ENCODE data around the gene ABCC1. TPM values are rescaled to one million over a fixed set of nuclear protein-coding genes. Genes with fewer than 3 reads are reported as not detected.

ABCC1 gene
- total RNA-seq, 1 donor: 46.2 TPM

DNA sequence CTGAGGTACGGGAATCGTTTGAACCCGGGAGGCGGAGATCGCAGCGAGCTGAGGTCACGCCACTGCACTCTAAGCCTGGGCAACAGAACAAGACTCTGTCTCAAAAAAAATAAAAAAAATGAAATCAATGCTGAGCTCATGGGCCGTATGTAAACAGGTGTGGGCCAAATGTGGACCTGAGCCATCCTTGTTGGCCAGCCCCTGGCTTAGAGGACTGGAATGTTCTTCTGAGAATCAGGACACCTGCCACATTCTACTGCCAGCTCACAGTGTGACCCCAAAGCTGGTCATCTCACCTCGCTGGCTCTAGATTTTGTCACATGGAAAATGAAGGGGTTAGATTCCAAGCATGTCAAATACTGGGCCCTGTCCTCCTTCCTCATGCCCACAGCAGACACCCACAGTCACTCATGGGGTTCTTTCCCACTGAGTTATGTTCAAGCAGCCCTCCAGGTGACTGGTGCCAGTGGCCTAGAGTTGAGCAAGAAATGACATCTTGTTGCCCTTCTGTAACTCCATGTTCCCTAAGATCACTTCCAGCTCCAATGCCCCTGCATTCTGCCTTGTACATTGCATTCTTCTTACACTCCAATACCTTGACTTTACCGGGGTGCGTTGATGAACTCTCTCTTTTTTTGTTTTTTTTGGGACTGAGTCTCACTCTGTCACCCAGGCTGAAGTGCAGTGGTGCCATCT lies 110.6 kb downstream of the ABCC1 start:
- H3K4me3 ChIP-seq (ENCODE audit: low read depth, low read length): no peak overlapping the region
- no peak for DNase-seq (ENCODE audit: low read depth)
- TF ChIP-seq, protein P1, sequence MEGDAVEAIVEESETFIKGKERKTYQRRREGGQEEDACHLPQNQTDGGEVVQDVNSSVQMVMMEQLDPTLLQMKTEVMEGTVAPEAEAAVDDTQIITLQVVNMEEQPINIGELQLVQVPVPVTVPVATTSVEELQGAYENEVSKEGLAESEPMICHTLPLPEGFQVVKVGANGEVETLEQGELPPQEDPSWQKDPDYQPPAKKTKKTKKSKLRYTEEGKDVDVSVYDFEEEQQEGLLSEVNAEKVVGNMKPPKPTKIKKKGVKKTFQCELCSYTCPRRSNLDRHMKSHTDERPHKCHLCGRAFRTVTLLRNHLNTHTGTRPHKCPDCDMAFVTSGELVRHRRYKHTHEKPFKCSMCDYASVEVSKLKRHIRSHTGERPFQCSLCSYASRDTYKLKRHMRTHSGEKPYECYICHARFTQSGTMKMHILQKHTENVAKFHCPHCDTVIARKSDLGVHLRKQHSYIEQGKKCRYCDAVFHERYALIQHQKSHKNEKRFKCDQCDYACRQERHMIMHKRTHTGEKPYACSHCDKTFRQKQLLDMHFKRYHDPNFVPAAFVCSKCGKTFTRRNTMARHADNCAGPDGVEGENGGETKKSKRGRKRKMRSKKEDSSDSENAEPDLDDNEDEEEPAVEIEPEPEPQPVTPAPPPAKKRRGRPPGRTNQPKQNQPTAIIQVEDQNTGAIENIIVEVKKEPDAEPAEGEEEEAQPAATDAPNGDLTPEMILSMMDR (IDR thresholded peaks at IDR 0.05; ENCODE audit: insufficient read depth, low read length): no peak

DNA sequence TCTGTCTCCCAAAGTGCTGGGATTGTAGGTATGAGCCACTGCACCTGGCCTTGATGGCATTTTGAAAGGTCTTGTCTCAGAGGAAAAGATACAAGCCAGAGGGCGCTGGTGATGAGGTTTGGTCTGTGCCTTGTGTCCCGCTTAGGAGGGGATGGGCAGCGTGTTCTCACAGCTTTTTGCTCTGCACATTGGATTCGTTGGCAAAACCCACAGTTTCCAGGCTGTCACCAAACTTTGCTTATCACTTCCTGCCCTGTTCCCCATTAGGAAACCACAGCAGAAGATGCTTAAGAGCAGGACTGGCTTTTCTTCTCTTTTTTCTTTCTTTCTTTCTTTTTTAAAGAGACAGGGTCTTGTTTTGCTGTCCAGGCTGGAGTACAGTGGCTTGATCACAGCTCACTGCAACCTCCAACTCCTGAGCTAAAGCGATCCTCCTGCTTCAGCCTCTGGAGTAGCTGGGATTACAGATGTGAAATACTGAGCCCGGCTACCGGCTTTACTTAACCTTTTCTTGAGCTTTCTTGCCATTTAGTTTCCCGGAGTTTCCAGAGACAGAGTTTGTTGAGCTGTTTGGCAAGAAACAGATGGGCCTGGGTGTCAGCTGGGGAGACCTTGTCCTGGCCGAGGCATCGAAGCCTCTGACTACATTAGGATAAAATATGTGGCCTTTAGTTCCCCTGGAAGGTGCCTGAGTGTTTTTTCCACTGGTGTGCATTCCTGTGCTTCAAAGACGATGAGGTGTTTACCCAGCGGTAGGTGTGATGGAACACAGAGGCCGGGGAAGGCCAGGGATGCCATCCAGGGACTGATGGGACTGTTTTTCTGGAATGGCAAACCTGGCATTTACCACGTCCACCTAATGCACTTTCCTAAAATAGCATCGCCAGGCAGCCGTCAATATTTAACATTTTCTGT lies 112.9 kb downstream of the ABCC1 start:
- TF ChIP-seq, protein P1 (IDR thresholded peaks at IDR 0.05; ENCODE audit: insufficient read depth, low read length): no peak
- no peak for DNase-seq (ENCODE audit: low read depth)
- no peak overlapping the region for H3K4me3 ChIP-seq (ENCODE audit: low read depth, low read length)

DNA sequence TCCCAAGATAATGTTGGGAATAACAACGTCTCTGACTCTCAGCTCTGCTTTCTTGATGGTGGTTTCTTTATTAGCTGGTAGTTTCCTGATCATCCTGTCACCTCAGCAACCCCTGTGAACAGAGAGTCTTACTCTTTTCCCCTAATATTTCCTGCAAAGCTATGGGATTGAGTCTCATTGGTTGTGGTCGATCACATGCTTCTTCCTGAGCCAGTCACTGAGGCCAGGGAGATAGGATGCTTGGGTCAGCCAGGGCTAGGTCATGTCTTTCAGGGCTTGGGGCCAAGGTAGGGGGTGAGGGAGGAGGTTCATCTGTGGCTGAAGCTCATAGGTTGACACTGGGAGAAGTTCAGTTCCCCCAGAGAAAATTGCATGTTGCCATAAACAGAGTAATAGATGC lies 114.3 kb downstream of the ABCC1 start:
- DNase-seq (ENCODE audit: low read depth): no peak
- H3K4me3 ChIP-seq (ENCODE audit: low read depth, low read length): no peak overlapping the region
- TF ChIP-seq, protein P1 (IDR thresholded peaks at IDR 0.05; ENCODE audit: insufficient read depth, low read length): no peak

DNA sequence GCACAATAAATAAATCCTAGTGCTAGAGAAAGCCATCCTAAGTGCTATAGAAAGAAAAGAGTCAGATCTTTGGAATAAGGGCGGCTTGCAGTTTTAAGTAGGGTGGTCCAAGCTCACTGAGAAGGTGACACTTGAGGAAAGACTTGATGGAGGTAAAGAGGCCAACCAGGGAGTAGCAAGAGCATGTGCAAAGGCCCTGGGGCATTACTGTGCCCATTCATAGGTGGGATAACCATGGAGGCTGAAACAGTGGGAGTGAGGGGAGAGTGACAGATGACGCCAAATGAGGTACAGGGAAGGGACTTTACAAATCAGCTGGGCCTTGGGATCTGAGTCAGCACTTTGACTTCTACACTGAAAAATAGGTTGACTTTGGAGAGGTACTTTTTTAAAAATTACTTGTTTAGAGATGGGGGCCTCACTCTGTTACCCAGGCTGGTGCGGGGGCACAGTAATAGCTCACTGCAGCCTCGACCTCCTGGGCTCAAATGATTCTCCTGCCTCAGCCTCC lies 115.5 kb downstream of the ABCC1 start:
- H3K4me3 ChIP-seq (ENCODE audit: low read depth, low read length): no peak overlapping the region
- TF ChIP-seq, protein P1 (IDR thresholded peaks at IDR 0.05; ENCODE audit: insufficient read depth, low read length): no peak
- no peak for DNase-seq (ENCODE audit: low read depth)

DNA sequence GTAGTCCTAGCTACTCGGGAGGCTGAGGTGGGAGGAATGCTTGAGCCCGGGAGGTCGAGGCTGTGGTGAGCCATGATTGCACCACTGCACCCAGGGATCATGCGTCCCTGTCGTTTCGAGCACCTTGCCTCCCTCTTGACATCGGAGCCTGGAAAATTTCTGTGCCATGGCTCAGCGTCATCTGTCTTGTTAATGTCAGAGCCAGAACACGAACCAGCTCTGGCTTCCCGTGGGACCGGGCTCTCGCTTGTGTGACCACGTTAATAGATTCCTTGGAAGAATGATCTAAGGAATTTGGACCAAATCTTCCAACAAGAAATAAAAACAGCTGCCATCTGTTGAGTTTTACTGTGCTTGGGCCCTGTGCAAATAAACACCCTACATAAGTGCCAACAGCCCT lies 117.7 kb downstream of the ABCC1 start:
- H3K4me3 ChIP-seq (ENCODE audit: low read depth, low read length): no peak overlapping the region
- peak; percentile 8 for DNase-seq (ENCODE audit: low read depth)
- TF ChIP-seq, protein P1 (IDR thresholded peaks at IDR 0.05; ENCODE audit: insufficient read depth, low read length): no peak

DNA sequence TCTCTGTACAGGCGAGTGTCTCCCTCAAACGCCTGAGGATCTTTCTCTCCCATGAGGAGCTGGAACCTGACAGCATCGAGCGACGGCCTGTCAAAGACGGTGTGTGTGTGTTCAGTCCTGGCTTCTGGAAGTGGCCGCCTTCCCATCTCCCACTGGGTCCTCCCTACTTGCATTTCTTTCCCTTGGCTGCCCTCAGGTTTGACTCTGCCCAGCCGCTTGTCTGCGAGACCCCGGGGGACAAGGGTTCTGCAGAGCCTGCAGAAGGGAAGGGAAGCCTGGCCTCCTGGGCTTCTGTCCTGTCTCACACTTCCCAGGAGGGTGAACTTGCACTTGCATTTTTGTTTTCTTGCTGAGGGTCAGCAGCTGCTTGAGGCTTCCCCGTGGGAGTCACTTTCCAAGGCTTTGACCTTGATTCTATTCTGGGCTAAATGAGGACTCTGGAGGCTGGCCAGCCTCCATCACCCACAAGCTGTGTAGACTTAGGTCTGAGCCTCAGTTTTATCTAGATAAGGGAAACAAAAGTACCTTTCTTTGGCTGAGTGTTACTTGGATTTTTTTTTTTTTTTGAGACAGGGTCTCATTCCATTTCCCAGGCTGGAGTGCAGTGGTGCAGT lies 122.3 kb downstream of the ABCC1 start:
- TF ChIP-seq, protein P1 (IDR thresholded peaks at IDR 0.05; ENCODE audit: insufficient read depth, low read length): no peak
- peak; percentile 55 for DNase-seq (ENCODE audit: low read depth)
- H3K4me3 ChIP-seq (ENCODE audit: low read depth, low read length): no peak overlapping the region
